22Rv1 (cell line): ENCODE measurements around the gene YPEL3.

Source experiments
- H3K27ac ChIP-seq: fragments of 450-650 bp; 2 replicates; pipeline ENCODE4 v1.5.1; 2017
- CTCF ChIP-seq: fragments of 450-650 bp; IDR thresholded peaks from 2 replicates; pipeline ENCODE4 v1.5.1; 2017; ENCODE audit warnings: mild to moderate bottlenecking
- ZFX ChIP-seq: fragments of 450-650 bp; IDR thresholded peaks from 2 replicates; pipeline ENCODE4 v1.6.1; 2017; ENCODE audit warnings: antibody characterized with exemption, borderline replicate concordance

YPEL3 gene

GRCh38 chr16:30110661-30111060, 14.6 kb upstream of the YPEL3 start:
- TF ChIP-seq CTCF (no peak), ZFX (no peak)
- H3K27ac ChIP-seq = no peak overlapping the region

- no peak overlapping the region for H3K27ac ChIP-seq
- TF ChIP-seq CTCF = no peak
- TF ChIP-seq ZFX = no peak
Observed at GRCh38 chr16:30108059-30108850, 12.2 kb upstream of the YPEL3 start.

GRCh38 chr16:30104492-30104891, 8.5 kb upstream of the YPEL3 start:
- peak overlapping the region; percentile 56 for H3K27ac ChIP-seq
- TF ChIP-seq ZFX = no peak
- no peak for TF ChIP-seq CTCF

DNA sequence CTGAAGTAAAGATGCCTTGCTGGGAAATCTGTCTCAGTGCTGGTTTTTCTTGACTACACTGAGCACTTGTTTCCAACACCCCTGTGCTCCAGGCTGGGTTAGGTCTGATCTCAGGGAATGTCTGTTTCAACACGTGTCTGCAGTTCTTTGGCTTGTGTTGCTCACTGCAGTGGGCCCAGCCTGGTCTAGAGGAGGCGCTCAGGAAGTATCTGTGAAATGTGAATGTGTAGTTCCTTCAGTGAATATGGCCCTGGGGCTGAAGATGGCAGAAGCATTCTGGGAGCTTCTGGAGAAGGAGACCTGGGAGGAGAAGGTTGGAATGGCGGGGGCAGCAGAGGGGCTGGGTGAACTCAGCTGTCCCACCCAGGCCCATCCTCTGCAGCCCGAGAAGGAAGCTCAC, 8.1 kb upstream of the YPEL3 start:
- TF ChIP-seq CTCF = no peak
- TF ChIP-seq ZFX = no peak

DNA sequence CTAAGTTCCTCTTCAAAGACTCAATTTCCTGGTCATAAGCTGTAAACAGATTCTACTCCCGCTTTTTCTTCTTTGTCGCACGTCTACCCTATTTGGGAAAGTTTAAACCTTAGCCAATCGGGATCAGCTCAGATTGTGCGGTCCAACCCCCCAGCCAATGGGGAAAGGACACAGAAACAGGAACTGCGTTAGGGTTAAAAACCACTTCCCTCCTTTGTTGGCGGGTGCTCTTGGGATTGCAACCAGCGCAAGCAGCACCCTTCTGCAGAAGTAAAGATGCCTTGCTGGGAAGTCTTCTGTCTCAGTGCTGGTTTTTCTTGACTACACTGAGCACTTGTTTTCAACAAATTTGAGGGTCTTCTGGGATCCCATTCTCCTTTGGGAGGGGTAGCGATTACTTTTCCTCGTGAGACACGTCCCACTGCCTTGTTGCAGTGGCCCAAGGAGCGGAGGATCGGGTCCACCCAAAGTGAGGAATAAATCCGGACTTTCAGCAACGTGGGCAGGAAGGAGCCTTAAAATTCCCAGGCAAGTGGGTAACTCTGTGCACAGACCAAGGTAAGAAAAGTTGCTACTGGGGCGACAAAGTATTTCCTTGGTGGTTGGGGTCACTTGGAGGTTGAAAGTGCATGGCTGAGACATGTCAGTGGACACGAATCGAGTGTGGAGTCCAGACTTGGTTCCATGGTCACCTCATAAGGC, 1.0 kb upstream of the YPEL3 start:
- H3K27ac ChIP-seq = peak overlapping the region; percentile 75
- TF ChIP-seq ZFX = no peak
- no peak for TF ChIP-seq CTCF

More for the DNA sequence above, 8.1 kb upstream of the YPEL3 start:
- peak overlapping the region; percentile 56 for H3K27ac ChIP-seq

DNA sequence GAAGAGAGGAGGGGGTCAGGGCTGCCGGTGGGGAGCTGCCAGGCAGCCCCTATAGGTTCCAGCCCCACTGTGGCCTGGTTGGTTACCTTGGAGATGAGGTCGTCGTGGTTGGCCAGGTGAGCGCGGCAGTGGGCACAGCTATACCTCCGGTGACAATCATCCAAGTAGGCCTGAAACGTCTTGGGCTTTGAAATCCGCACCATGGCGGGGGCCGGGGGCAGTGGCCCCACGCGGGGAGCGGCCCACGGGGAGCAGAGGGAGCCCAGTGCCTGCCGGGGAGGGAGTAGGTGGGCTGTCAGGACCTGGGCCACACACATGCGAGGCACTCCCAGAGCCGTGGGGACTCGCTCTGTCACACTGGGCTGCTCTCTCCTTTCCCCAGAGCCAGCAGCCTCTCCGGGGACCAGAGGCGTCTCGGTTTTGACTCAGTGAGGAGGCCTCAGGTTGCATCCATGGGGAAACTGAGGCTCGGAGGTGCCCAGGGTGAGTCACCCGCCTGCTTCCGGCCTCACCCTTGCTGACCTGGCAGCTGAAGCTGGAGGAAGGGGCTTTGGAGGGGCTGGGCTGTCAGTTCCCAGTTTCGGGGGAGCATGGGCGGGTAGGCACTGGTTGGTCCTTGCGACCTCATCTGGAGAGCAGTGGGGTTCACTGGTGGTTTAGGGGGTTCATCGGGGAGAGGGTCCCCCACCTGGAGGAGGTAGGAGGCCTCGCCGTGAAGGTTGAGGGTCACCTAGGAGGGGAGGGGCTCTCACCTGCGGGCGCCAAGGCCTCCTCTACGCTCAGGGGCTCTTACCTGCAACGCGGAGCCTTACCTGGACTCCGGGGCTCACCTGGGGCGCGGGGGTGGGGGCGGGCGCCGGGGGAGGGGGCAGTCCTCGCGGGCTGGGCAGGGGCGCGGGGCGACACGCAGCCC, 591 bp downstream of the YPEL3 start:
- H3K27ac ChIP-seq = peak overlapping the region; percentile 75
- no peak for TF ChIP-seq ZFX
- TF ChIP-seq CTCF = no peak
